Osteocyte (in vitro differentiated cells): Measurements from ENCODE around the gene SCOC. TPM values are rescaled to one million over a fixed set of nuclear protein-coding genes. Genes with fewer than 3 reads are reported as not detected.

ENCODE experiments used
- DNase-seq: peaks from one replicate; pipeline ENCODE4 v3.0.0; 2021; ENCODE audit warnings: mixed read lengths; ENCODE audit not compliant: unreplicated experiment; ENCODE audit errors: extremely low spot score
- H3K27ac Mint-ChIP-seq: one replicate; pipeline ENCODE4 v1.8.0; 2021; ENCODE audit warnings: mild to moderate bottlenecking, mixed read lengths; ENCODE audit not compliant: unreplicated experiment
- H3K27me3 Mint-ChIP-seq: one replicate; pipeline ENCODE4 v1.8.0; 2021; ENCODE audit warnings: mixed read lengths; ENCODE audit not compliant: unreplicated experiment
- H3K36me3 Mint-ChIP-seq: one replicate; pipeline ENCODE4 v1.8.0; 2021; ENCODE audit warnings: mixed read lengths; ENCODE audit not compliant: unreplicated experiment
- H3K4me1 Mint-ChIP-seq: one replicate; pipeline ENCODE4 v1.8.0; 2021; ENCODE audit warnings: mixed read lengths; ENCODE audit not compliant: unreplicated experiment
- H3K4me3 Mint-ChIP-seq: one replicate; pipeline ENCODE4 v1.8.0; 2021; ENCODE audit warnings: mild to moderate bottlenecking, moderate library complexity, mixed read lengths; ENCODE audit not compliant: unreplicated experiment
- H3K9me3 Mint-ChIP-seq: one replicate; pipeline ENCODE4 v1.8.0; 2021; ENCODE audit warnings: mixed read lengths; ENCODE audit not compliant: unreplicated experiment
- CTCF ChIP-seq: fragments of 200-600 bp; sonication (generic); IDR thresholded peaks from 2 replicates; pipeline ENCODE4 v1.5.0; 2021; ENCODE audit warnings: antibody characterized with exemption, mild to moderate bottlenecking, moderate library complexity
- total RNA-seq: library from RNA; stranded (reverse); gene quantifications from 2 replicates; pipeline ENCODE4 v1.2.1, GENCODE V29; 2021

The SCOC gene
- total RNA-seq, 1 donor from 2014 or later = 43.6 TPM

- Mint-ChIP-seq H3K27ac (no peak overlapping the region), H3K36me3 (no peaks in the 10 kb centered on the region), H3K9me3 (no peaks in the 10 kb centered on the region), H3K4me3 (no peak overlapping the region), H3K4me1 (no peaks in the 10 kb centered on the region), H3K27me3 (peaks cover 25% of the 10 kb centered on the region)
- DNase-seq = no peak
- TF ChIP-seq CTCF = no peak
Measured at GRCh38 chr4:140363558-140363957, 9.9 kb upstream of the SCOC start.

GRCh38 chr4:140367738-140368137, 5.7 kb upstream of the SCOC start:
- DNase-seq = no peak
- H3K27me3 Mint-ChIP-seq = peaks cover 31% of the 10 kb centered on the region
- H3K27ac Mint-ChIP-seq = no peak overlapping the region
- no peaks in the 10 kb centered on the region for H3K36me3 Mint-ChIP-seq
- H3K4me1 Mint-ChIP-seq = peaks cover 7% of the 10 kb centered on the region
- no peak overlapping the region for H3K4me3 Mint-ChIP-seq
- no peaks in the 10 kb centered on the region for H3K9me3 Mint-ChIP-seq
- TF ChIP-seq CTCF = no peak

GRCh38 chr4:140368686-140369085, 4.8 kb upstream of the SCOC start:
- no peak overlapping the region for H3K4me3 Mint-ChIP-seq
- H3K27ac Mint-ChIP-seq = no peak overlapping the region
- no peaks in the 10 kb centered on the region for H3K36me3 Mint-ChIP-seq
- H3K27me3 Mint-ChIP-seq = peaks cover 30% of the 10 kb centered on the region
- no peak for TF ChIP-seq CTCF
- H3K4me1 Mint-ChIP-seq = peaks cover 7% of the 10 kb centered on the region
- DNase-seq = no peak
- no peaks in the 10 kb centered on the region for H3K9me3 Mint-ChIP-seq

GRCh38 chr4:140372751-140373327, 607 bp upstream of the SCOC start:
- peak; percentile 37 for TF ChIP-seq CTCF
- Mint-ChIP-seq H3K27me3 (peaks cover 14% of the 10 kb centered on the region), H3K4me1 (peaks cover 35% of the 10 kb centered on the region), H3K4me3 (no peak overlapping the region), H3K27ac (no peak overlapping the region), H3K36me3 (no peaks in the 10 kb centered on the region), H3K9me3 (no peaks in the 10 kb centered on the region)
- DNase-seq = no peak

- Mint-ChIP-seq H3K27ac (no peak overlapping the region), H3K9me3 (no peaks in the 10 kb centered on the region), H3K4me3 (no peak overlapping the region), H3K36me3 (no peaks in the 10 kb centered on the region), H3K27me3 (peaks cover 8% of the 10 kb centered on the region), H3K4me1 (peaks cover 35% of the 10 kb centered on the region)
- TF ChIP-seq CTCF = no peak
- DNase-seq = no peak
Measured at GRCh38 chr4:140374130-140374477, 658 bp downstream of the SCOC start.
